MM.1S (cell line): ENCODE measurements around the gene ANAPC16.

Experiments
- EZH2 ChIP-seq: fragments of 300-600 bp; sonication (generic); optimal IDR thresholded peaks from 2 replicates; pipeline ENCODE3; 2017; ENCODE audit warnings: low read depth, mild to moderate bottlenecking, antibody characterized with exemption, low read length, mixed read lengths
- EZH2phosphoT487 ChIP-seq: fragments of 300-600 bp; sonication (generic); IDR thresholded peaks from 2 replicates; pipeline ENCODE4 v1.6.1; 2018; ENCODE audit warnings: antibody characterized with exemption, low read length
- TF ChIP-seq, protein P1 (sequence below): fragments of 300-600 bp; sonication (generic); IDR thresholded peaks from 2 replicates; pipeline ENCODE4 v1.5.1; 2016; ENCODE audit warnings: antibody characterized with exemption, low read length, mixed read lengths

DNA sequence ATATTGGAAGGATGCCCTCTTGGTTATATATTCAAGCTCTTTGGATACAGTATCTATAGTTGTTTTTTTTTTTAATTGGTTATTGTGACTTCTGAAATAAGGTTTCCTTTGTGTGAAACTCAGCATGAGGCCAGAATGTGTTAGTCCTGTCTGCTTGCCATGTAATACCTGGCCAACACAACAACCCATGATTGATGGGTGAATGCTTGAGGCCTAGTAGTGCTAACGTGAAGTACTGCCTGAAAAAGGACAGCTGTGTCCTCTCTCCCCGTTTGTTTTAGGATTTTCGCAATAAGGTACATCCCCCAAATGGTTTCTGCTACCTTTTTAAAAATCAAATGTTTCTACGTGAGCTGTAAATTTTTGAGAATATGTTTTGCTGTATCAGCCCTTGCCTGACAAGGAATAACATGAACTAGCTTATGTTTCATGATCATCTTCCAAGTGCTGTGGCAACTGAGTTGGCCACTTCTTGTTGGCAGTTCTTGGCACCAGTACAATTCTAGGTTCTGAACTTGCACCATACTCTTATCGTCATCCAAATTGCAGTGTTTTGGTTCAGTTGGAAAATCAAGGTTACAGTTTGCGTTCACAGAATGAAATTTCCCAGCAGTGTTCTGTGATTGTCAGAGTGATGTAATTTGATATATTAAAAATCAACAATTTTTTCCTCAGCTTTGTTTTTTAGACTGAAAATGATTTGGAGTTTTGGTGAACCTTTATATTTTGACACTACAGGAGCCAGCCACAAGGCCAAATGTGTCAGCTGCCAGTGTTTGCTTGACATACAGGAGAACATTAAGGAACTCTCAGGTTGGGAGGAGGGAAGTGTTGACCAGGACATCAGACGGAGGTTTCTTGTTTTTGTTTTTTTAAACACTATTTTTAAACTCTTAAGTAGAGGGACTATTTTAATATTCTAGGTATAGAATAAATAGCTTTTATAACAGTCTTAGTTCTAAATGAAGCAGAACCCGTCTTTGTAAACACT is 13.7 kb downstream of the ANAPC16 start:
- TF ChIP-seq EZH2phosphoT487 (no peak), EZH2 (no peak)
- TF ChIP-seq, protein P1, sequence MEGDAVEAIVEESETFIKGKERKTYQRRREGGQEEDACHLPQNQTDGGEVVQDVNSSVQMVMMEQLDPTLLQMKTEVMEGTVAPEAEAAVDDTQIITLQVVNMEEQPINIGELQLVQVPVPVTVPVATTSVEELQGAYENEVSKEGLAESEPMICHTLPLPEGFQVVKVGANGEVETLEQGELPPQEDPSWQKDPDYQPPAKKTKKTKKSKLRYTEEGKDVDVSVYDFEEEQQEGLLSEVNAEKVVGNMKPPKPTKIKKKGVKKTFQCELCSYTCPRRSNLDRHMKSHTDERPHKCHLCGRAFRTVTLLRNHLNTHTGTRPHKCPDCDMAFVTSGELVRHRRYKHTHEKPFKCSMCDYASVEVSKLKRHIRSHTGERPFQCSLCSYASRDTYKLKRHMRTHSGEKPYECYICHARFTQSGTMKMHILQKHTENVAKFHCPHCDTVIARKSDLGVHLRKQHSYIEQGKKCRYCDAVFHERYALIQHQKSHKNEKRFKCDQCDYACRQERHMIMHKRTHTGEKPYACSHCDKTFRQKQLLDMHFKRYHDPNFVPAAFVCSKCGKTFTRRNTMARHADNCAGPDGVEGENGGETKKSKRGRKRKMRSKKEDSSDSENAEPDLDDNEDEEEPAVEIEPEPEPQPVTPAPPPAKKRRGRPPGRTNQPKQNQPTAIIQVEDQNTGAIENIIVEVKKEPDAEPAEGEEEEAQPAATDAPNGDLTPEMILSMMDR = no peak
